Stimulated activated CD8-positive, alpha-beta memory T cell treated with anti-CD3 and anti-CD28 coated beads, Interleukin-12 subunit alpha, Interleukin-12 subunit beta, amount 100 ng/mL, for 1 hour (primary cell): ENCODE measurements around the gene SMCO2.

Source experiments
- DNase-seq: peaks from one replicate; pipeline ENCODE4 v3.0.0-alpha.2; 2020; ENCODE audit warnings: low read depth

SMCO2 gene

GRCh38 chr12:27446436-27446835 is at the start of gene SMCO2:
Gene SMCO2, plus strand, starts transcription at chr12:27446736. Its CDS starts 23,896 bp downstream, at chr12:27470632.
- no peak for DNase-seq

- DNase-seq = no peak
These were observed 48.1 kb upstream of the SMCO2 start for GRCh38 chr12:27398466-27398865.

- DNase-seq = no peak
These were observed 47.5 kb upstream of the SMCO2 start for GRCh38 chr12:27399074-27399473.

GRCh38 chr12:27400856-27401354 is 45.6 kb upstream of the SMCO2 start:
- DNase-seq = no peak

GRCh38 chr12:27412047-27412446 is 34.5 kb upstream of the SMCO2 start:
- no peak for DNase-seq

DNA sequence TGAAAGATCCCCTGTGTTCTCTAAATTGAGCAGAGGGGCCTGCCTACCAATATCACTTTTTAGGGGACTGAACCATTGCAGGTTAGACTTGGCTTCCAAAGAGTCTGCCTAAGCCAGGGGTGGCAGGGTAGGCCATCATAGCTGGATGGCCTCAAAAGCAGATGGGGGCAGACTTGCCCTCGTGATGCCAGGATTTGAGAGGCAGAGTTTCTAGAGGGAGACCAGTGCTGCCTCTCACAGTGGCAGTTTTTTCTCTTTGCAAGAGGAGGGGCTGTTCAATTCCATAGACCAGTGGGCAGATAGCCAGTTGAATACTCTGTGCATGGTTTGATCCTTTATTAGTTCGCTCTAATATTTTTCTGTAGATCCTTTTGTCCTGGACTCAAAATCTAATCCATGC is 23.8 kb upstream of the SMCO2 start:
- DNase-seq = no peak

DNA sequence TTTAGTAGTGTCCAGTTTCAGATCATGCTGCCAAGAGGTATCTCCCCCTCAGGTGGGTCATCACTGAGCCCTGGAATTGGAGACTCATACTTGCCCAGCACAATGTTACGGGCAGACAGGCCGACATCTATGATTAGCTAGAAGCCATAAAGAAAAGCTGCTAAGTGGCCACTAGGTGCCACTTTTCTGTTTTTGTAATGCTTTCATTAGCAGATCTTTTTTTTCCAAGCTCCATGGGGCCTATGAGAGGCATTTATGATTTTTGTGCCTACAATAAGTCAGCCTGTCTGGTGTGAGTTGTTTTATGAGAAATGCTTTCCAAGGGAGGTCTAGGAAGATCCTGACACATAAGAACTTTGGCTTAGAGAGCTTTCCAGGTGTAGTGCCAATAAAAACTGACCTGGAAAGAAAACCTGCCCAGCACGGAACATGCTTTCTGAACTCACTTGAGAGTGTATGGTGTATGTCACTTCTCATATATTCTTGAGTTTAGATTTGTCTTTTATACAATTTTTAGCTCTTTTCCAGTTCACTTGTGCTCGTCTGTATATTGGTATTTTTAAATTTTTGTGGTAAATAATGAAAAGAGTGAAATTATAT is 21.8 kb upstream of the SMCO2 start:
- no peak for DNase-seq

GRCh38 chr12:27425306-27425705 is 21.2 kb upstream of the SMCO2 start:
- no peak for DNase-seq

- no peak for DNase-seq
These were observed 19.6 kb upstream of the SMCO2 start for GRCh38 chr12:27426743-27427487.

DNA sequence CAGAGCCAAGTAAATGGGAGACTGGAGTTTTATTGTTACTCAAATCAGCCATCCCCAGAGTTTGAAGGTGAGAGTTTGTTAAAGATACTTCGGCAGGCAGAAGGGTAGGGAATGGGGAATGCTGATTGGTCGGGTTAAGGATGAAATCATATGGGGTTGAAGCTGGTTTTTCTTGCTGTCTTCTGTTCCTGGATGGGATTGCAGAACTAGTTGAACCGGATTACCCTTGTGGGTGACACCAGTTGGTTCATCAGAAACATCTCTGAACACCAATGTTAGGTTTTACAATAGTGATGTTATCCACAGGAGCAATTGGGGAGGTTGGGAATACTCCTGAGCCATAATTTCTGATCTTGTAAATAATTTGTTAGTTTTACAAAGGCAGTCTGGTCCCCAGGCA is 18.7 kb upstream of the SMCO2 start:
- DNase-seq = no peak

DNA sequence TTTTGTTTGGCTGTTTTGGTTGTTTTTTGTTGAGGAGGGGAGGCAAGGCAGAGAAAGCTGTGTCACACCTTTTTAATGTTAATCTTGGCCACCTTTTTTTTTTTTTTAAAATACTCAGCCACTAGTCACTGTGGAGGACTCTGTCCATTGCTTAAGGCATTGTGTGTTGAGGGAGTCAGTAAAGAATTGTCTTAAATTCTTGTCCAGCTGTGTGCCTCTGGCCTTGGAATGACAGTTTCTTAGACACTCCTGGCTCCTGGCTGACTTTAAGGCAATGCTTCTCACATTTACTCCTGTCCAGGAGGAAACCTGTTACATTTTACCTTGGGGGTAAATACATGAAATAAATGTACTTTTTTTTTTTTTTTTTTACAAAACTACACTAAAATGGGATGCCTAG is 18.1 kb upstream of the SMCO2 start:
- no peak for DNase-seq

- DNase-seq = no peak
These were observed 16.9 kb upstream of the SMCO2 start for GRCh38 chr12:27429606-27430005.

DNA sequence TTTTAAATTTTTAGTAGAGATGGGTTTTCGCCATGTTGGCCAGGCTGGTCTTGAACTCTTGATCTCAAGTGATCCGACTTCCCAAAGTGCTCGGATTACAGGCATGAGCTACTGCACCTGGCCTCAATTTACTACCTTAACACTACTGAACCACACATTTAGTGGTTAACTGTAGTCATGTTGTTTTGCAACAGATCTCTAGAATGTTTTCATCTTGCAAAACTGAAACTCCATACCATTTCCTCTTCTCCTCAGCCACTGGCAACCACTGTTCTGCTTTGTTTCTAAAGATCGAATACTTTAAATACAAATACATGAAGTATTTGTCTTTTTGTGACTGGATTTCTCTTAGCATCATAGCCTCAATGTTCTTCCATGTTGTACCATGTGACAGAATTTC is 15.4 kb upstream of the SMCO2 start:
- DNase-seq = no peak

DNA sequence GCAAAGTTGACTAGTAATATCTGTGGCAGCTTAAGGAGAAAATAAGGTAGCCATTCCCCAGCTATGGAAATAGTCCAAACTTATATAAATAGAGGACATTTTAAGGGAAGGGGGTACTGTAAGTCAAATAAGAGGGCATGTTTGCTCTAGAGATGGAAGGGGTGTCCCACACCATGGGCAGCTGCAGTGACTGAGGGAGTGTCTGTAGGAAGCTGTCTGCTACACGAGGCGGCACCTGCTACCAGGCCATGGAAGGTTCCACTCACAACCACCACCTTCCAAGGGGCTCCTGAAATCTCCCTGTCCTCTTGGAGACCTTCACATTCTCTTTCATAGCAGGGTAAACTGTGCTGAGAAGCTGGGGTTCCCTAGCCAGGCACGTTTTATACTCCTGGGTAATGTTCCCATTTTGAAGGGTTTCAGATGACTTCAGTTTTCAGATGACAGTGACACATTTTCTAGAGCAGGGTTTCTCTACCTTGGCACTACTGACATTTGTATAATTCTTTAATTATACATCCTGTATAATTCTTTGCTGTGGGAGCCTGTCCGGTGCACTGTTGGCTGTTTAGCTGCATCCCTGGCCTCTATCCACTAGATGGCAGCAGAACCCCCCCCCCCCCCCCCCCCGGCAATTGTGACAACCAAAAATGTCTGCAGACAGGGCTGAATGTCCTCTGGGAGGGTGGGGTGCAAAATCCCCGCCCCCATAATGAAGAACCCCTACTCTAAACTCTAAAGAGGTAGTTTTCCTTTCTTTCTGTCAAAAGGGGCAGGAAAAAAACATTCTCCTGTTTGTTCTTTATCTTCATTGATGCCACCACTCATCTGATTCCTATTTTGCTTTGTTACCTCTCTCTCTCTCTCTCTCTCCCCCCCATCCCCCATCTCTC is 11.6 kb upstream of the SMCO2 start:
- peak; percentile 4 for DNase-seq

DNA sequence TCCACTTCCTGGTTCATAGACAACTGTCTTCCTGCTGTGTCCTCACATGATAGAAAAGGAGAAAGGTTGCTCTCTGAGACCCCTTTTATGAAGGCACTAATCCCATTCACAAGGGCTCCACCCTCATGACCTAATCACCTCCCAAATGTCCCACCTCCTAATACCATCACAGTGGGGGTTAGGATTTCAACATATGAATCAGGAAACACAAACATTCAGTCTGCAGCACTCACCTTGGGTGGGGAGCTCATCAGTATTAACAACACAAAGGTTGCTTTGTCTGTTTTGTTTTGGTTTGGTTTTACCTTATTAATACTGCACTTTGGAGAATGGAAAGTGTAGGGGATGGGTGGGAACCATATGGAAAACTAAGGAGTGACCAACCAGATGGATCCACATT is 10.5 kb upstream of the SMCO2 start:
- DNase-seq = no peak

DNA sequence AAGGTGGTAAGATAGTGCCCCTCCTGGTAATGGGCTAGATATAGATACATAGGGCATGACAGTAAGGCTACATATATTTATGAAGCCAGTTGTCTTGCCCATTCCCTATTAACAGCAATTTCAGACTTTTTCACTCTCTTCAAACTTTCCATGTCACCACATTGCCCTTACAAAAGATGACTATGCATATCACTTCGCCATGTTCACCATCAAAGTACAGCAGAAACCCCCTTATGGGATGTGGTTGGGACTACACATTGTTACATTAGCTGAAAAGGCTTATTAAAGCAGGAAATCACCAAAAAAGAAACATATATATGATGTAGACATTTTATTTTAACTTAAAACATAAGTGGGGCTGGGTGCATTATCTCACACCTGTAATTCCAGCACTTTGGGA is 9.8 kb upstream of the SMCO2 start:
- DNase-seq = no peak

GRCh38 chr12:27437839-27438238 is 8.7 kb upstream of the SMCO2 start:
- DNase-seq = no peak

GRCh38 chr12:27447761-27448160 is 1.2 kb downstream of the SMCO2 start:
- DNase-seq = no peak

DNA sequence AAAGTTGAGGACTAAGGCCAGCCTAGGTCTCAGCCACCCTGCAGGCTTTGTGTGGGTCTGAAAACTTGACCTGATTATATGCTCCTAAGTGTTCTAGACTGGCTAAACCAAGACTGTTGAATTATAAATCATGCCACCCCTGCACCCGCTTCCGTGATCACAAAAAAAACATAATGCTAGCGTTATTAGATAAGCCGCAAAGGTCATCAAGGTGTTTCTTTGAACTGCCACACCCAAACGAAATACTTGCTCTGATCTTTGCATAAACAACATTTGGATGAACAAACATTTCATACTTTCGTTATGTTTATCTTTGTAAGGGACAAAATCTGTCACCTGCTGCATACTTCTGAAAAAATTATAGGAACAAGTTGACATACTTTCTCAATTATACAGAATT is 2.5 kb downstream of the SMCO2 start:
- DNase-seq = no peak

GRCh38 chr12:27449893-27450534 is 3.5 kb downstream of the SMCO2 start:
- no peak for DNase-seq

DNA sequence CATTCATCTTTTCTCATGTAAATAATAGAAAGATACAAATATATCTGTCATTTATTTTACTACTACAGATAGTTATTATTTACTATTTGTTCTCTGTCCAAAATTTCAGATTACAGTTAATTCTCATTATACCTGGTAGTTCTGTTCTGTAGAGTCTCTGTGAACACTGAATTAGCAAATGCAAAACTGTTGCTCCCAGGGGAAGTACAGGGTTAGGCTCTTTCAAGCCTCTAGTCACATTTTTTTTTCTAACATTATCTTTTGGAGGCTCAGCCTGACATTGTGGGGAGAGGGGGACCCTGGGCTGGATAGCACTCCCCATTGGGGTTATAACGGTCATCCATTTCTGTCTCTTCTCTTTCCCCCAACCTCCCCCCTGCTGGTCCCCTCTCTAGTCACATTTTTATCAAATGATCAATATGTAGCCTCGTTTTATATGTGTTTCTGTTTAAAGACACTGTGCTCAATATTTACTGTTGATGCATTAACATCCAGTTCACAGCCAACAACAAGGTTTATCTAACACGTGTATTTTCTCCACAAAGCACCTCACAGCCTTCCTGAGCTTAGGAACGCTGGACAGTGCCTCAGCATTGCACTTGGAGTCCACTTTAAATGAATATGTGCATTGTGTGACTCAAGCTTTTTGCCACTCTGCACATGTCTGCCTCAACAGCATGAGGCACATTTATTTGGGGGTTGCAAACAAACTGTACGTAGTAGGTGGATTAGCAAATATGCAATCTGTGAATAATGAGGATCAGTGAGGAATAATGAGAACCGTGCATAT is 4.7 kb downstream of the SMCO2 start:
- DNase-seq = no peak
